ENCODE data around the gene SPTBN5.

Gene SPTBN5

GRCh38 chr15:41894251-41894790, 468 bp upstream of the SPTBN5 start:
- no peak for DNase-seq (ENCODE audit: low read depth in 1 of 2, low spot score in 1 of 2)
- no peak for TF ChIP-seq JUND (IDR thresholded peaks at IDR 0.05; ENCODE audit: low read depth)
- in situ Hi-C loops (cut with HindIII; ENCODE audit: low pct_unique_long_range_greater_than_20kb, low sequenced_read_pairs): no loop called here

- no peak for DNase-seq (ENCODE audit: low read depth in 1 of 2, low spot score in 1 of 2)
- no peak for TF ChIP-seq JUND (IDR thresholded peaks at IDR 0.05; ENCODE audit: low read depth)
Observed at GRCh38 chr15:41892621-41893421, 1.0 kb downstream of the SPTBN5 start.

GRCh38 chr15:41891946-41892345, 1.9 kb downstream of the SPTBN5 start:
- in situ Hi-C loops (cut with HindIII; ENCODE audit: low pct_unique_long_range_greater_than_20kb, low sequenced_read_pairs): no loop called here
- no peak for TF ChIP-seq JUND (IDR thresholded peaks at IDR 0.05; ENCODE audit: low read depth)
- DNase-seq (ENCODE audit: low read depth in 1 of 2, low spot score in 1 of 2): no peak

More at GRCh38 chr15:41892621-41893421, 1.0 kb downstream of the SPTBN5 start:
- in situ Hi-C loops (cut with HindIII; ENCODE audit: low pct_unique_long_range_greater_than_20kb, low sequenced_read_pairs): no loop called here

GRCh38 chr15:41891226-41891625, 2.6 kb downstream of the SPTBN5 start:
- in situ Hi-C loops (cut with HindIII; ENCODE audit: low pct_unique_long_range_greater_than_20kb, low sequenced_read_pairs): no loop called here
- TF ChIP-seq JUND (IDR thresholded peaks at IDR 0.05; ENCODE audit: low read depth): no peak
- DNase-seq (ENCODE audit: low read depth in 1 of 2, low spot score in 1 of 2): no peak

GRCh38 chr15:41890050-41890690, 3.7 kb downstream of the SPTBN5 start:
- TF ChIP-seq JUND (IDR thresholded peaks at IDR 0.05; ENCODE audit: low read depth): no peak
- no peak for DNase-seq (ENCODE audit: low read depth in 1 of 2, low spot score in 1 of 2)
- in situ Hi-C loops (cut with HindIII; ENCODE audit: low pct_unique_long_range_greater_than_20kb, low sequenced_read_pairs): no loop called here

GRCh38 chr15:41888662-41889253, 5.1 kb downstream of the SPTBN5 start:
- no peak for DNase-seq (ENCODE audit: low read depth in 1 of 2, low spot score in 1 of 2)
- in situ Hi-C loops (cut with HindIII; ENCODE audit: low pct_unique_long_range_greater_than_20kb, low sequenced_read_pairs): no loop called here
- TF ChIP-seq JUND (IDR thresholded peaks at IDR 0.05; ENCODE audit: low read depth): no peak

GRCh38 chr15:41887893-41888292, 6.0 kb downstream of the SPTBN5 start:
- in situ Hi-C loops (cut with HindIII; ENCODE audit: low pct_unique_long_range_greater_than_20kb, low sequenced_read_pairs): no loop called here
- DNase-seq (ENCODE audit: low read depth in 1 of 2, low spot score in 1 of 2): no peak
- TF ChIP-seq JUND (IDR thresholded peaks at IDR 0.05; ENCODE audit: low read depth): no peak

- no peak for TF ChIP-seq JUND (IDR thresholded peaks at IDR 0.05; ENCODE audit: low read depth)
- in situ Hi-C loops (cut with HindIII; ENCODE audit: low pct_unique_long_range_greater_than_20kb, low sequenced_read_pairs): no loop called here
- DNase-seq (ENCODE audit: low read depth in 1 of 2, low spot score in 1 of 2): no peak
Observed at GRCh38 chr15:41887161-41887560, 6.7 kb downstream of the SPTBN5 start.

GRCh38 chr15:41886741-41887140, 7.1 kb downstream of the SPTBN5 start:
- in situ Hi-C loops (cut with HindIII; ENCODE audit: low pct_unique_long_range_greater_than_20kb, low sequenced_read_pairs): no loop called here
- DNase-seq (ENCODE audit: low read depth in 1 of 2, low spot score in 1 of 2): no peak
- no peak for TF ChIP-seq JUND (IDR thresholded peaks at IDR 0.05; ENCODE audit: low read depth)

GRCh38 chr15:41885841-41886240, 8.0 kb downstream of the SPTBN5 start:
- in situ Hi-C loops (cut with HindIII; ENCODE audit: low pct_unique_long_range_greater_than_20kb, low sequenced_read_pairs): no loop called here
- DNase-seq (ENCODE audit: low read depth in 1 of 2, low spot score in 1 of 2): no peak
- no peak for TF ChIP-seq JUND (IDR thresholded peaks at IDR 0.05; ENCODE audit: low read depth)

GRCh38 chr15:41885321-41885720, 8.5 kb downstream of the SPTBN5 start:
- DNase-seq (ENCODE audit: low read depth in 1 of 2, low spot score in 1 of 2): no peak
- TF ChIP-seq JUND (IDR thresholded peaks at IDR 0.05; ENCODE audit: low read depth): no peak
- in situ Hi-C loops (cut with HindIII; ENCODE audit: low pct_unique_long_range_greater_than_20kb, low sequenced_read_pairs): no loop called here

GRCh38 chr15:41884458-41884857, 9.4 kb downstream of the SPTBN5 start:
- DNase-seq (ENCODE audit: low read depth in 1 of 2, low spot score in 1 of 2): no peak
- TF ChIP-seq JUND (IDR thresholded peaks at IDR 0.05; ENCODE audit: low read depth): no peak
- in situ Hi-C loops (cut with HindIII; ENCODE audit: low pct_unique_long_range_greater_than_20kb, low sequenced_read_pairs): no loop called here

GRCh38 chr15:41883484-41883825, 10.4 kb downstream of the SPTBN5 start:
- TF ChIP-seq JUND (IDR thresholded peaks at IDR 0.05; ENCODE audit: low read depth): no peak
- in situ Hi-C loops (cut with HindIII; ENCODE audit: low pct_unique_long_range_greater_than_20kb, low sequenced_read_pairs): no loop called here
- no peak for DNase-seq (ENCODE audit: low read depth in 1 of 2, low spot score in 1 of 2)

Data from T47D (cell line).